Brain pericyte (primary cell): Measurements from ENCODE around the gene CATSPERE.
A peak's percentile ranks its signal among the peaks of the same experiment; 100 is the strongest.
"Not testable (repeated sequence)": the region's sequence is repeated elsewhere in the genome, so short reads cannot be mapped to it uniquely, and the experiment has no call there.

Experiments
- DNase-seq: peaks from one replicate; pipeline ENCODE4 v3.0.0-alpha.2; 2012; ENCODE audit warnings: low read depth, low spot score

The CATSPERE gene

GRCh38 chr1:244449936-244450508 lies 11.1 kb upstream of the CATSPERE start:
- DNase-seq: no peak

GRCh38 chr1:244450597-244451538 lies 10.2 kb upstream of the CATSPERE start:
- DNase-seq: no peak

- DNase-seq: no peak
Measured at GRCh38 chr1:244451539-244451950, 9.5 kb upstream of the CATSPERE start, which contains the start of gene ADSS2. TSS of gene ADSS2 (minus strand) at chr1:244451909. CDS start at chr1:244451817, 92 bp downstream.

GRCh38 chr1:244451951-244452795 lies 8.9 kb upstream of the CATSPERE start:
- peak; percentile 99 for DNase-seq

- DNase-seq: no peak
Measured at GRCh38 chr1:244454412-244454811, 6.7 kb upstream of the CATSPERE start.

GRCh38 chr1:244456586-244456985 lies 4.5 kb upstream of the CATSPERE start:
- DNase-seq: no peak

- DNase-seq: no peak
Measured at GRCh38 chr1:244458781-244459180, 2.3 kb upstream of the CATSPERE start.

GRCh38 chr1:244460197-244460596 lies 876 bp upstream of the CATSPERE start:
- no peak for DNase-seq

- DNase-seq: no peak
Measured at GRCh38 chr1:244466724-244467123, 5.7 kb downstream of the CATSPERE start.

GRCh38 chr1:244473059-244473605 lies 12.1 kb downstream of the CATSPERE start:
- no peak for DNase-seq

GRCh38 chr1:244484971-244485370 lies 23.9 kb downstream of the CATSPERE start:
- not testable (repeated sequence) for DNase-seq

GRCh38 chr1:244494653-244495052 lies 33.6 kb downstream of the CATSPERE start:
- DNase-seq: no peak

- no peak for DNase-seq
Measured at GRCh38 chr1:244496186-244496585, 35.1 kb downstream of the CATSPERE start.

- no peak for DNase-seq
Measured at GRCh38 chr1:244497805-244498204, 36.7 kb downstream of the CATSPERE start.

- not testable (repeated sequence) for DNase-seq
Measured at GRCh38 chr1:244499484-244499883, 38.4 kb downstream of the CATSPERE start.

GRCh38 chr1:244500515-244500914 lies 39.4 kb downstream of the CATSPERE start:
- DNase-seq: not testable (repeated sequence)

- no peak for DNase-seq
Measured at GRCh38 chr1:244502630-244503029, 41.6 kb downstream of the CATSPERE start.

GRCh38 chr1:244513493-244513892 lies 52.4 kb downstream of the CATSPERE start:
- DNase-seq: no peak

GRCh38 chr1:244515680-244516079 lies 54.6 kb downstream of the CATSPERE start:
- no peak for DNase-seq

GRCh38 chr1:244536316-244536715 lies 75.2 kb downstream of the CATSPERE start:
- DNase-seq: no peak

- no peak for DNase-seq
Measured at GRCh38 chr1:244545511-244545910, 84.4 kb downstream of the CATSPERE start.
